ENCODE data around the gene TOR4A.

DNA sequence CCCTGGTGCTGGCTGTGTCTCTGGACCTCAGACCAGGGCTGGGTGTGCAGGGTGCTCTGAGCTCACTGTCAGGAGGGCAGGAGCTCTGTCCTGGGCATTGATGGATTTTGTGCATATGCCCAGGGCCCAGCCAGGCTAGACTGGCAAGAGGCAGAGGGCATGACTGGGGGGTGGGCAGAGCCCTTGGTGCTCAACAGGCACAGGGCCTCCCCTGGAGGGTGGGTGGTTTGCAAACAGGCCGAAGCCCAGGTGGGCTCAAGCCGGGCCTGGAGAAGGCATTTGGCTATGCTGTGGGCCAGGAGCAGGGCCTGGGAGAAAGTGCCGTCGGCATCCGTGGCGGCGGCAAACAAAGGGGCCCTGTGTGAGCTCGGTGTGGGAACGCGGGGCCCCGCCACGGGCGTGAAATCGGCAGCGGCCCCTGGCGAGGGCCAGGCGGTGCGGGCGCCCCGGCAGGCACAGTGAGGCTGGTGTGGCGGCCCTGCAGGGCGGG lies 26.4 kb downstream of the TOR4A start:
- TF ChIP-seq, protein P1, sequence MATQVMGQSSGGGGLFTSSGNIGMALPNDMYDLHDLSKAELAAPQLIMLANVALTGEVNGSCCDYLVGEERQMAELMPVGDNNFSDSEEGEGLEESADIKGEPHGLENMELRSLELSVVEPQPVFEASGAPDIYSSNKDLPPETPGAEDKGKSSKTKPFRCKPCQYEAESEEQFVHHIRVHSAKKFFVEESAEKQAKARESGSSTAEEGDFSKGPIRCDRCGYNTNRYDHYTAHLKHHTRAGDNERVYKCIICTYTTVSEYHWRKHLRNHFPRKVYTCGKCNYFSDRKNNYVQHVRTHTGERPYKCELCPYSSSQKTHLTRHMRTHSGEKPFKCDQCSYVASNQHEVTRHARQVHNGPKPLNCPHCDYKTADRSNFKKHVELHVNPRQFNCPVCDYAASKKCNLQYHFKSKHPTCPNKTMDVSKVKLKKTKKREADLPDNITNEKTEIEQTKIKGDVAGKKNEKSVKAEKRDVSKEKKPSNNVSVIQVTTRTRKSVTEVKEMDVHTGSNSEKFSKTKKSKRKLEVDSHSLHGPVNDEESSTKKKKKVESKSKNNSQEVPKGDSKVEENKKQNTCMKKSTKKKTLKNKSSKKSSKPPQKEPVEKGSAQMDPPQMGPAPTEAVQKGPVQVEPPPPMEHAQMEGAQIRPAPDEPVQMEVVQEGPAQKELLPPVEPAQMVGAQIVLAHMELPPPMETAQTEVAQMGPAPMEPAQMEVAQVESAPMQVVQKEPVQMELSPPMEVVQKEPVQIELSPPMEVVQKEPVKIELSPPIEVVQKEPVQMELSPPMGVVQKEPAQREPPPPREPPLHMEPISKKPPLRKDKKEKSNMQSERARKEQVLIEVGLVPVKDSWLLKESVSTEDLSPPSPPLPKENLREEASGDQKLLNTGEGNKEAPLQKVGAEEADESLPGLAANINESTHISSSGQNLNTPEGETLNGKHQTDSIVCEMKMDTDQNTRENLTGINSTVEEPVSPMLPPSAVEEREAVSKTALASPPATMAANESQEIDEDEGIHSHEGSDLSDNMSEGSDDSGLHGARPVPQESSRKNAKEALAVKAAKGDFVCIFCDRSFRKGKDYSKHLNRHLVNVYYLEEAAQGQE (IDR thresholded peaks at IDR 0.05; ENCODE audit: insufficient replicate concordance, low read depth) = no peak
- TF ChIP-seq, protein P2, sequence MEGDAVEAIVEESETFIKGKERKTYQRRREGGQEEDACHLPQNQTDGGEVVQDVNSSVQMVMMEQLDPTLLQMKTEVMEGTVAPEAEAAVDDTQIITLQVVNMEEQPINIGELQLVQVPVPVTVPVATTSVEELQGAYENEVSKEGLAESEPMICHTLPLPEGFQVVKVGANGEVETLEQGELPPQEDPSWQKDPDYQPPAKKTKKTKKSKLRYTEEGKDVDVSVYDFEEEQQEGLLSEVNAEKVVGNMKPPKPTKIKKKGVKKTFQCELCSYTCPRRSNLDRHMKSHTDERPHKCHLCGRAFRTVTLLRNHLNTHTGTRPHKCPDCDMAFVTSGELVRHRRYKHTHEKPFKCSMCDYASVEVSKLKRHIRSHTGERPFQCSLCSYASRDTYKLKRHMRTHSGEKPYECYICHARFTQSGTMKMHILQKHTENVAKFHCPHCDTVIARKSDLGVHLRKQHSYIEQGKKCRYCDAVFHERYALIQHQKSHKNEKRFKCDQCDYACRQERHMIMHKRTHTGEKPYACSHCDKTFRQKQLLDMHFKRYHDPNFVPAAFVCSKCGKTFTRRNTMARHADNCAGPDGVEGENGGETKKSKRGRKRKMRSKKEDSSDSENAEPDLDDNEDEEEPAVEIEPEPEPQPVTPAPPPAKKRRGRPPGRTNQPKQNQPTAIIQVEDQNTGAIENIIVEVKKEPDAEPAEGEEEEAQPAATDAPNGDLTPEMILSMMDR (IDR thresholded peaks at IDR 0.05; ENCODE audit: insufficient read depth, low read length) = no peak
- TF ChIP-seq POLR2AphosphoS5 (IDR thresholded peaks at IDR 0.05; ENCODE audit: low read depth) = no peak
- no peak for TF ChIP-seq GABPA (IDR thresholded peaks at IDR 0.05; ENCODE audit: low read depth)

Data from HL-60 (cell line).